A549 (cell line): ENCODE data around the gene TMEM51. TPM values are rescaled to one million over a fixed set of nuclear protein-coding genes. Genes with fewer than 3 reads are reported as not detected.

ENCODE experiments used
- ATAC-seq, 2 experiments: fragments of 200-7000 bp in 1 of 2; fragments of >200 bp in 1 of 2; cut with Nextera tagmentation in 1 of 2; cut with Tn5 transposase in 1 of 2; 3 replicates each; pipeline versions ENCODE4 v1.8.0 to v1.9.1; 2018 to 2020; ENCODE audit warnings: mild to moderate bottlenecking in 1 of 2, moderate library complexity in 1 of 2
- CTCF ChIA-PET: fragments of 300-600 bp; sonication (Branson Sonifier 250); formaldehyde crosslinking; extraction: SDS; loops from one replicate; lab custom pipeline; 2021; ENCODE audit warnings: antibody characterized with exemption, inconsistent platforms; lab: Yijun Ruan, JAX
- POLR2A ChIA-PET: fragments of 350-600 bp; formaldehyde crosslinking; extraction: SDS; loops from one replicate; lab custom pipeline; 2021; ENCODE audit warnings: antibody characterized with exemption, inconsistent platforms; lab: Yijun Ruan, JAX
- DNase-seq, 2 experiments: peaks; one replicate each; pipeline versions ENCODE4 v3.0.0 to v3.0.0-alpha.2; 2011 to 2016; ENCODE audit warnings: low read depth in 1 of 2, low spot score in 1 of 2
- FAIRE-seq: peaks from 2 replicates; lab custom pipeline; 2011; peaks lifted over from hg19 to GRCh38; lab: Jason Lieb, UNC
- H3K27ac ChIP-seq, 2 experiments: fragments of >200 bp; sonication (Bioruptor Twin); formaldehyde crosslinking; 3 replicates each; pipeline ENCODE4 v1.5.1; 2016 to 2017
- H3K4me1 ChIP-seq: fragments of >200 bp; sonication (Bioruptor Twin); formaldehyde crosslinking; 3 replicates; pipeline ENCODE4 v1.6.1; 2016
- H3K4me2 ChIP-seq: fragments of >200 bp; sonication (Bioruptor Twin); formaldehyde crosslinking; 3 replicates; pipeline ENCODE4 v1.6.1; 2016
- H3K4me3 ChIP-seq: fragments of >200 bp; sonication (Bioruptor Twin); formaldehyde crosslinking; 3 replicates; pipeline ENCODE4 v1.5.1; 2016
- H3K9me3 ChIP-seq: fragments of >200 bp; sonication (Bioruptor Twin); formaldehyde crosslinking; 3 replicates; pipeline ENCODE4 v1.6.1; 2016
- BHLHE40 ChIP-seq: IDR thresholded peaks from 2 replicates; pipeline ENCODE4 v1.6.1; 2012; ENCODE audit warnings: low read depth, low read length, inconsistent platforms
- CBX8 ChIP-seq: fragments of 200-600 bp; sonication (generic); IDR thresholded peaks from 2 replicates; pipeline ENCODE4 v1.6.1; 2016
- CHD2 ChIP-seq: fragments of 150-350 bp; IDR thresholded peaks from 2 replicates; pipeline ENCODE4 v1.6.1; 2014; ENCODE audit warnings: low read length; ENCODE audit not compliant: partially characterized antibody
- EHF ChIP-seq: fragments of 250-450 bp; sonication (Bioruptor Pico); IDR thresholded peaks from 2 replicates; pipeline ENCODE4 v1.5.0; 2020; ENCODE audit warnings: mild to moderate bottlenecking
- GATA3 ChIP-seq: IDR thresholded peaks from 2 replicates; pipeline ENCODE4 v1.6.1; 2012; ENCODE audit warnings: borderline replicate concordance
- HEYL ChIP-seq: fragments of 250-450 bp; sonication (Bioruptor Pico); IDR thresholded peaks from 2 replicates; pipeline ENCODE4 v1.8.0; 2021; ENCODE audit warnings: mild to moderate bottlenecking, moderate library complexity
- HOXA7 ChIP-seq: fragments of 250-450 bp; sonication (Bioruptor Pico); IDR thresholded peaks from 2 replicates; pipeline ENCODE4 v1.5.0; 2020; ENCODE audit warnings: mild to moderate bottlenecking, moderate library complexity
- HOXB13 ChIP-seq: fragments of 250-450 bp; sonication (Bioruptor Pico); IDR thresholded peaks from 2 replicates; pipeline ENCODE4 v1.5.0; 2020; ENCODE audit warnings: low read depth, mild to moderate bottlenecking, moderate library complexity
- HOXB5 ChIP-seq: fragments of 250-450 bp; sonication (Bioruptor Pico); IDR thresholded peaks from 2 replicates; pipeline ENCODE4 v1.5.0; 2020; ENCODE audit warnings: mild to moderate bottlenecking, moderate library complexity
- MYC ChIP-seq: IDR thresholded peaks from 2 replicates; pipeline ENCODE4 v1.6.1; 2012; ENCODE audit warnings: mild to moderate bottlenecking, inconsistent platforms, low read length, improper control_type of control experiment, borderline replicate concordance
- POLR2A ChIP-seq: IDR thresholded peaks from 2 replicates; pipeline ENCODE4 v1.6.1; 2012; ENCODE audit warnings: mild to moderate bottlenecking, low read length
- RCOR1 ChIP-seq: fragments of 150-350 bp; IDR thresholded peaks from 2 replicates; pipeline ENCODE4 v1.6.1; 2014; ENCODE audit warnings: antibody characterized with exemption, low read length, low read depth
- RFX5 ChIP-seq: fragments of 450-650 bp; IDR thresholded peaks from 2 replicates; pipeline ENCODE4 v1.7.1; 2014; ENCODE audit warnings: antibody characterized with exemption, mild to moderate bottlenecking, moderate library complexity
- SMC3 ChIP-seq: fragments of >200 bp; sonication (Bioruptor Twin); formaldehyde crosslinking; IDR thresholded peaks from 3 replicates; pipeline ENCODE4 v1.6.1; 2018; ENCODE audit warnings: inconsistent platforms
- SREBF2 ChIP-seq: fragments of 450-650 bp; IDR thresholded peaks from 2 replicates; pipeline ENCODE4 v1.6.1; 2014; ENCODE audit warnings: mild to moderate bottlenecking, moderate library complexity
- ZFP36 ChIP-seq: fragments of 450-650 bp; IDR thresholded peaks from 2 replicates; pipeline ENCODE4 v1.6.1; 2014; ENCODE audit warnings: borderline replicate concordance; ENCODE audit not compliant: partially characterized antibody
- ZNF302 ChIP-seq: fragments of 250-450 bp; sonication (Bioruptor Pico); IDR thresholded peaks from 2 replicates; pipeline ENCODE4 v1.9.0; 2021; ENCODE audit warnings: inconsistent platforms, mild to moderate bottlenecking, moderate library complexity
- WGBS: methylation state at CpG from one replicate; pipeline ENCODE4 v1.1.6; 2017; ENCODE audit errors: missing lambda C conversion rate; 5-methylcytosine and 5-hydroxymethylcytosine counted together
- polyA plus RNA-seq, 4 experiments: library from polyadenylated mRNA; depleted of rRNA in 3 of 4; stranded (reverse); fragments of >200 nt; fragmentation: RNase III in 1 of 4; extraction: RNeasy Plus Mini Kit Qiagen cat#74134 plus additional on column Dnase treatment in 1 of 4; gene quantifications; 2 replicates in 3 of 4; 3 replicates in 1 of 4; pipeline ENCODE4 v1.2.3, GENCODE V29; 2011 to 2017
- TF ChIP-seq, protein P1 (sequence below): IDR thresholded peaks from 2 replicates; pipeline ENCODE4 v1.6.1; 2012
- TF ChIP-seq, protein P2 (sequence below): fragments of 250-450 bp; sonication (Bioruptor Pico); IDR thresholded peaks from 2 replicates; pipeline ENCODE4 v1.5.0; 2021; ENCODE audit warnings: mild to moderate bottlenecking, moderate library complexity, borderline replicate concordance
- TF ChIP-seq, protein P3 (sequence below): fragments of 250-450 bp; sonication (Bioruptor Pico); IDR thresholded peaks from 2 replicates; pipeline ENCODE4 v1.5.0; 2020; ENCODE audit warnings: low read depth, mild to moderate bottlenecking, moderate library complexity
- TF ChIP-seq, protein P4 (sequence below): IDR thresholded peaks from 2 replicates; pipeline ENCODE4 v1.6.1; 2012; ENCODE audit warnings: low read depth, borderline replicate concordance
- TF ChIP-seq, protein P5 (sequence below): fragments of >200 bp; sonication (Bioruptor Twin); formaldehyde crosslinking; IDR thresholded peaks from 3 replicates; pipeline ENCODE4 v1.6.1; 2016
- TF ChIP-seq, protein P6 (sequence below): fragments of 450-650 bp; IDR thresholded peaks from 2 replicates; pipeline ENCODE4 v1.6.1; 2014; ENCODE audit warnings: antibody characterized with exemption
- TF ChIP-seq, protein P7 (sequence below): fragments of >200 bp; sonication (Bioruptor Twin); formaldehyde crosslinking; IDR thresholded peaks from 3 replicates; pipeline ENCODE4 v1.5.1; 2016
- TF ChIP-seq, protein P8 (sequence below): fragments of >200 bp; sonication (Bioruptor Twin); formaldehyde crosslinking; IDR thresholded peaks from 2 replicates; pipeline ENCODE4 v1.6.1; 2016

TMEM51 gene
- polyA plus RNA-seq, 2 of the 4 experiments (the other 2 are of a cell fraction): 20.0 to 22.8 TPM

DNA sequence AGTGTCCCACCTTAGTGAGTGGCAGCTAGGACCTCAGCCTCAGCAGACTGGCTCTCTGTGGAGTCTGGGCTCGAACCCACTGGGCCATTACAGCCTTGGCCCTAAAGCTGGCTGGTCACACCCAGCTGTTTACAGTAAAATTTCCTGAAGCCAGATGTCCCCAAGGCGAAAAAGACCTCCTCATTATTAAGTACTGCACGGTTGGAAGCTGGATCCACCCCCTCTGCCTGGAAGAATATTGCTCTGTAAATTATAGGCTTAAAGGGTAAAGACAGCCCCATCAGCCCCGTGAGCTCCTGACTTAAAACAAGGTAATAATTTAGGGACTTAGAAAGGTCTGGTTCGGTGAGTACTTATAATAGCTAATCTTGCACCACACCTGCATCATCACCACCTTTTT is 30.3 kb upstream of the TMEM51 start:
- TF ChIP-seq, protein P1, sequence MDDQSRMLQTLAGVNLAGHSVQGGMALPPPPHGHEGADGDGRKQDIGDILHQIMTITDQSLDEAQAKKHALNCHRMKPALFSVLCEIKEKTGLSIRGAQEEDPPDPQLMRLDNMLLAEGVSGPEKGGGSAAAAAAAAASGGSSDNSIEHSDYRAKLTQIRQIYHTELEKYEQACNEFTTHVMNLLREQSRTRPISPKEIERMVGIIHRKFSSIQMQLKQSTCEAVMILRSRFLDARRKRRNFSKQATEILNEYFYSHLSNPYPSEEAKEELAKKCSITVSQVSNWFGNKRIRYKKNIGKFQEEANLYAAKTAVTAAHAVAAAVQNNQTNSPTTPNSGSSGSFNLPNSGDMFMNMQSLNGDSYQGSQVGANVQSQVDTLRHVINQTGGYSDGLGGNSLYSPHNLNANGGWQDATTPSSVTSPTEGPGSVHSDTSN: no peak
- TF ChIP-seq GATA3 (no peak), HOXA7 (no peak), MYC (no peak), ZFP36 (no peak), HOXB13 (CRISPR knock-in tag) (no peak), SMC3 (no peak), RCOR1 (no peak)
- TF ChIP-seq, protein P2, sequence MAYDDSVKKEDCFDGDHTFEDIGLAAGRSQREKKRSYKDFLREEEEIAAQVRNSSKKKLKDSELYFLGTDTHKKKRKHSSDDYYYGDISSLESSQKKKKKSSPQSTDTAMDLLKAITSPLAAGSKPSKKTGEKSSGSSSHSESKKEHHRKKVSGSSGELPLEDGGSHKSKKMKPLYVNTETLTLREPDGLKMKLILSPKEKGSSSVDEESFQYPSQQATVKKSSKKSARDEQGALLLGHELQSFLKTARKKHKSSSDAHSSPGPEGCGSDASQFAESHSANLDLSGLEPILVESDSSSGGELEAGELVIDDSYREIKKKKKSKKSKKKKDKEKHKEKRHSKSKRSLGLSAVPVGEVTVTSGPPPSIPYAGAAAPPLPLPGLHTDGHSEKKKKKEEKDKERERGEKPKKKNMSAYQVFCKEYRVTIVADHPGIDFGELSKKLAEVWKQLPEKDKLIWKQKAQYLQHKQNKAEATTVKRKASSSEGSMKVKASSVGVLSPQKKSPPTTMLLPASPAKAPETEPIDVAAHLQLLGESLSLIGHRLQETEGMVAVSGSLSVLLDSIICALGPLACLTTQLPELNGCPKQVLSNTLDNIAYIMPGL (CRISPR knock-in tag): no peak
- TF ChIP-seq, protein P3, sequence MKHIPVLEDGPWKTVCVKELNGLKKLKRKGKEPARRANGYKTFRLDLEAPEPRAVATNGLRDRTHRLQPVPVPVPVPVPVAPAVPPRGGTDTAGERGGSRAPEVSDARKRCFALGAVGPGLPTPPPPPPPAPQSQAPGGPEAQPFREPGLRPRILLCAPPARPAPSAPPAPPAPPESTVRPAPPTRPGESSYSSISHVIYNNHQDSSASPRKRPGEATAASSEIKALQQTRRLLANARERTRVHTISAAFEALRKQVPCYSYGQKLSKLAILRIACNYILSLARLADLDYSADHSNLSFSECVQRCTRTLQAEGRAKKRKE (CRISPR knock-in tag): no peak
- ChIA-PET CTCF (interaction anchor here (0.7 to 1.1 kb wide), 4 partner anchors 11 to 182 kb away, joined by 3 to 5 read pairs (median 3); no protein-coding TSS in a partner anchor), POLR2A (no interaction called here)
- Histone ChIP-seq H3K27ac (no peak overlapping the region), H3K4me1 (no peaks in the 10 kb centered on the region), H3K9me3 (no peaks in the 10 kb centered on the region), H3K4me3 (no peak overlapping the region), H3K4me2 (no peak overlapping the region)
- ATAC-seq (no peak), DNase-seq (no peak), FAIRE-seq (no peak)
- 54% methylated on average over 5 of the region's 5 CpGs for WGBS

DNA sequence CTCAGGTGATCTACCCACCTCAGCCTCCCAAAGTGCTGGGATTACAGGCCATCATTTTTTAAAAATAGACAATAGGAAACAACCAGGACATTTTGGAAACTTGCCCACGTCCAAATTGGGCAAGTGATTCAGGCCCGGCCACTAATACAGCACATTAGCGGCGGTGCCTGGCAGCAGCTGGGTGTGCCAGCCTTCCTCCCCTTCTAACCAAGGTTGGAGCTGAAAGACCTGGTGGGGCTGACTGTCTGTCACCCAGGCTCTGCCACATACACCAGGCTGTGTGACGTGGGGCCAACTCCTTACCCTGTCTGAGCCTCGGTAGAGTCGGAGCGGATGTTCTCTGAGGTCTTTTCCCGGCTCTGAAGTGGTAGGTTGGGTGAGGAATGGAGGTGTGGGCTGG is 29.6 kb upstream of the TMEM51 start:
- no peak for FAIRE-seq
- Histone ChIP-seq H3K4me3 (no peak overlapping the region), H3K4me2 (no peak overlapping the region), H3K4me1 (no peaks in the 10 kb centered on the region), H3K27ac (no peak overlapping the region), H3K9me3 (no peaks in the 10 kb centered on the region)
- no peak for ATAC-seq
- no peak for DNase-seq
- 83% methylated on average over 9 of the region's 9 CpGs for WGBS
- ChIA-PET CTCF (interaction anchor here (0.8 to 1.1 kb wide), 2 partner anchors 12 to 132 kb away, joined by 3 read pairs; no protein-coding TSS in a partner anchor), POLR2A (no interaction called here)
- TF ChIP-seq, protein P4, sequence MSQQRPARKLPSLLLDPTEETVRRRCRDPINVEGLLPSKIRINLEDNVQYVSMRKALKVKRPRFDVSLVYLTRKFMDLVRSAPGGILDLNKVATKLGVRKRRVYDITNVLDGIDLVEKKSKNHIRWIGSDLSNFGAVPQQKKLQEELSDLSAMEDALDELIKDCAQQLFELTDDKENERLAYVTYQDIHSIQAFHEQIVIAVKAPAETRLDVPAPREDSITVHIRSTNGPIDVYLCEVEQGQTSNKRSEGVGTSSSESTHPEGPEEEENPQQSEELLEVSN: no peak
- TF ChIP-seq ZNF302 (CRISPR knock-in tag) (no peak), EHF (no peak), CBX8 (no peak), HEYL (CRISPR knock-in tag) (no peak), BHLHE40 (no peak), HOXB5 (CRISPR knock-in tag) (no peak), POLR2A (no peak), MYC (no peak), SMC3 (no peak), CHD2 (no peak), RFX5 (no peak), SREBF2 (no peak)
- TF ChIP-seq, protein P5, sequence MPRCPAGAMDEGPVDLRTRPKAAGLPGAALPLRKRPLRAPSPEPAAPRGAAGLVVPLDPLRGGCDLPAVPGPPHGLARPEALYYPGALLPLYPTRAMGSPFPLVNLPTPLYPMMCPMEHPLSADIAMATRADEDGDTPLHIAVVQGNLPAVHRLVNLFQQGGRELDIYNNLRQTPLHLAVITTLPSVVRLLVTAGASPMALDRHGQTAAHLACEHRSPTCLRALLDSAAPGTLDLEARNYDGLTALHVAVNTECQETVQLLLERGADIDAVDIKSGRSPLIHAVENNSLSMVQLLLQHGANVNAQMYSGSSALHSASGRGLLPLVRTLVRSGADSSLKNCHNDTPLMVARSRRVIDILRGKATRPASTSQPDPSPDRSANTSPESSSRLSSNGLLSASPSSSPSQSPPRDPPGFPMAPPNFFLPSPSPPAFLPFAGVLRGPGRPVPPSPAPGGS: no peak
- TF ChIP-seq, protein P3 (CRISPR knock-in tag): no peak
- TF ChIP-seq, protein P6, sequence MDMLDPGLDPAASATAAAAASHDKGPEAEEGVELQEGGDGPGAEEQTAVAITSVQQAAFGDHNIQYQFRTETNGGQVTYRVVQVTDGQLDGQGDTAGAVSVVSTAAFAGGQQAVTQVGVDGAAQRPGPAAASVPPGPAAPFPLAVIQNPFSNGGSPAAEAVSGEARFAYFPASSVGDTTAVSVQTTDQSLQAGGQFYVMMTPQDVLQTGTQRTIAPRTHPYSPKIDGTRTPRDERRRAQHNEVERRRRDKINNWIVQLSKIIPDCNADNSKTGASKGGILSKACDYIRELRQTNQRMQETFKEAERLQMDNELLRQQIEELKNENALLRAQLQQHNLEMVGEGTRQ: no peak
- TF ChIP-seq, protein P7, sequence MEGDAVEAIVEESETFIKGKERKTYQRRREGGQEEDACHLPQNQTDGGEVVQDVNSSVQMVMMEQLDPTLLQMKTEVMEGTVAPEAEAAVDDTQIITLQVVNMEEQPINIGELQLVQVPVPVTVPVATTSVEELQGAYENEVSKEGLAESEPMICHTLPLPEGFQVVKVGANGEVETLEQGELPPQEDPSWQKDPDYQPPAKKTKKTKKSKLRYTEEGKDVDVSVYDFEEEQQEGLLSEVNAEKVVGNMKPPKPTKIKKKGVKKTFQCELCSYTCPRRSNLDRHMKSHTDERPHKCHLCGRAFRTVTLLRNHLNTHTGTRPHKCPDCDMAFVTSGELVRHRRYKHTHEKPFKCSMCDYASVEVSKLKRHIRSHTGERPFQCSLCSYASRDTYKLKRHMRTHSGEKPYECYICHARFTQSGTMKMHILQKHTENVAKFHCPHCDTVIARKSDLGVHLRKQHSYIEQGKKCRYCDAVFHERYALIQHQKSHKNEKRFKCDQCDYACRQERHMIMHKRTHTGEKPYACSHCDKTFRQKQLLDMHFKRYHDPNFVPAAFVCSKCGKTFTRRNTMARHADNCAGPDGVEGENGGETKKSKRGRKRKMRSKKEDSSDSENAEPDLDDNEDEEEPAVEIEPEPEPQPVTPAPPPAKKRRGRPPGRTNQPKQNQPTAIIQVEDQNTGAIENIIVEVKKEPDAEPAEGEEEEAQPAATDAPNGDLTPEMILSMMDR: no peak
- TF ChIP-seq, protein P8, sequence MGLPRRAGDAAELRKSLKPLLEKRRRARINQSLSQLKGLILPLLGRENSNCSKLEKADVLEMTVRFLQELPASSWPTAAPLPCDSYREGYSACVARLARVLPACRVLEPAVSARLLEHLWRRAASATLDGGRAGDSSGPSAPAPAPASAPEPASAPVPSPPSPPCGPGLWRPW: no peak
